Fibroblast of upper back skin (primary cell): ENCODE results near the gene RTL10.
"Not testable (repeated sequence)": the region's sequence is repeated elsewhere in the genome, so short reads cannot be mapped to it uniquely, and the experiment has no call there.

ENCODE experiments used
- DNase-seq: peaks from one replicate; pipeline ENCODE4 v3.0.0-alpha.2; 2013

RTL10 gene

DNA sequence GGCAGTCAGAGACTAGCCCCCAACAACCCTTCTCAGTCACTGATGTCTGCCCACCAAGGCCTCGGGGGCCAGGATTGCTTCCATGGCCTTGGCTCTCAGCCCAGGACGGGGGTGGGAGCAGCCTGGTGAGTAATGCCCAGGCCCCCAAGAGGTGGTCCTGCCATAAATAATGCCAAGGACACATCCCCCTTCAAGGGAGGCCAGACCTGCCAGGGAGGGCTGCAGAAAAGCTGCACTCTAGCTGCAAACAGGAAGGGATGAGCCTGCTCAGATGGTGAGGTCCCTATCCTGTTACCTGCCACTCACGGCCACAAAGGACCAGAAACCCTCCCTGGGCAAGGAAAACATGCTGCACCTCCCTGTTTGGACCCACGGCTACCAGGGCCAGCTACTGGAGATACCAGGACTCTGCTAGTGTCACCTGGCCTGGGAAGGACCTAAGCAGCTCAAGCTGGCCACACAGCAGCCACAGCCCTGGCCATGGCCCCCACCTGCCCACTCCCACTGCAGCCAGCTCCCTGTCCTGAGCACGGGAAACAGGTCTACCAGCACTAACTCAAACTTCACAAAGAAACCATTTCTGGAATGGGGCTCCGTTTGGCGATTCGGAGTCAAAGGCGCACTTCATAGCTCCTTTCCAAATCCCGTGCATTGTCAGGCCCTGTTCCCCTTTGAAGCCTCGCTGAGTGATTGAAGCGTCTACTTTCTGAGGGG, 12.1 kb downstream of the RTL10 start:
- no peak for DNase-seq

DNA sequence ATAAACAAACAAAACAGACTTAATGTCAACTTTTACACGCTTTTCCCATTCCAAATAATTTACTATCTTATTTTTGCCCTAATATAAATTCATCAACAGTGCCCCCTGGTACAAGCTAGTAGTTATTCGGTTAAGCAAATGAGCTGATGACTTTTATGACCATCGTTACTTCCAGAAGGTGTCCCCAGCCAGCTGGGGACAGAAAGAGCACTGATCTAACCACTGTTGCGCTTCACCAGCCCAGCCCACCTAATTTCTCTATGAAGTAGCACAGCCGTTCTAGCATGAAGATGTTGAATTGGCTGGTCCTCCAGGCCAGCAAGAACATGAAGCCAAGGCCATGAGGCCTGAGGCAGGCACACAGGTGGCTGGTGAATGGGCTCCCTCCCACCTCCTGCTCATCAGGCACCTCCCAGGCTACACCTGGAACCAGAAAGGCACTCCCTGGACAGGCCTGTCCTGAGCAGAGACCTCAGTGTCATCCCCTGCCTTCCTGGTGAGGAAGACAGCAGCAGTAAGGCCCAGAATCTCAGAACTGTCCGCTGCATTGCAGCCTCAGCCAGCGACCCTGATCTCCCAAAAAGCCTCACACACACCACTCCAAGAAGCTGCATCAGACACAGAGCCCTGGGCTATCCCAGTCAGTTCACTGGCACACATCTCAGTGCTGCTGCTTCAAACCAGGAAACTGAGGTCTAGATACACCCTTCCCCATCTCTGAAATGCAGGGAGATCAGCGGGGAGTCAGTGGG, 12.9 kb downstream of the RTL10 start:
- no peak for DNase-seq

DNA sequence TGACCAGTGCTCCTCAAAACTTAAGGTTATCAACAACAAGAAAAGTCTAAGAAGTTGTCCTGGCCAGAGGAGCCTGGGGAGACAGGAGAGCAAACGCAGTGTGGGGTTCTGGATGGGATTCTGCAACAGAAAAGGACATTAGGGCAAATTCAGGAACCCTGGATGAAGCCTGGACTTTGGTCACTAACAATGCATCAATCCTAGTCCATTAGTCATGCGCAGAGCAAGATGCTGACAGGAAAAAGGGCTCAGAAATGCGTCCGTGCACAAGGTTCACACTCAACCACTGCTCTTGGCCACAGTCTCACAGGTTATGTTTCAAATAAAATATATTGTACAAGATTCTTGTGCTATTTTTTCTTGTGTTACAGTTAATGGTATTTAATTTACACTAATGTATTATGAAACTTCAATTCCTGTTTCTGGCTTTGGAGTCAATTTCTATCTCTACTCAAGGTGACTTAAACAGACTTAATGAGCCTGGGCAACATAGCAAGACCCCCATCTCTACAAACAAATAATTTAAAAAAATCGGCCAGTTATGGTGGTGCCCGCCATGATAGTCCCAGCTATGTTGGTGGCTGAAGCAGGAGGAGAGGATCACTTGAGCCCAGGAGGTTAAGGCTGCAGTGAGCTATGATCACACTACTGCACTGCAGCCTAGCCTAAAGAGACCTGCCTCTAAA, 13.6 kb downstream of the RTL10 start:
- no peak for DNase-seq

DNA sequence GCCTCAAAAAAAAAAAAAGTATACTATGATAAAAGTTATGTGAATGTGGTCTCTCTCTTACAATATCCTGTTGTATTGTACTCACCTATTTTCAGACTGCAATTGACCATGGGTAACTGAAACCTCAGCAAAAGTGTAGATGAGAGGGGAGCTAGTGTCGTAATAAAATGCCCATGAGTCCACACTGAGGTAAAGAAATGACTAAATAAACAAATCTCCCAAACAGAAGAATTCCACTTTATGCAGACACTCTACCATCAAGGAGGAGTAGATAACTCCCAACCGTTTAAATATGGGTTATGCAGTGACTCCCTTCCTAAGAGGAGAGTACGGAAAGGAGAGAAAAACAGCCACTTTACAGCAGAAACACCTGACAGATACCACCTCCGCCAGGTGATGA, 14.6 kb downstream of the RTL10 start:
- no peak for DNase-seq

DNA sequence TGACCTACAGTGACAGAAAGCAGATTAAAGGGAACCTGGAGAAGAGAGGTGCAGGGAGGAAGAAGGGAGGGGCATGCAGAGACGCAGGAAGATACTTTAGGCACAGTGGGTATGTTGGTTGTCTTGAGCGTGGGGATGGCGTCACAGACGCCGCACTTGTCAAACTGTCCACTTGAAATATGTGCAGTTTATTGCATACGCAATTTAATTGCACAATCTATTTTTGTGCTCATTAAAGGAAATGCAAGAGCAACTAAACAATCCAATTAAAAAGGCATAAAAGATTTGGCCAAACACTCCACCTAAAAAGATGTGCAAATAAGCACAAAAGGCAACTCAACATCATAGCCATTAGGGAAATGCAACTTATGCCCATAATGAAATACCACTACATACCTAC, 16.8 kb downstream of the RTL10 start:
- no peak for DNase-seq

DNA sequence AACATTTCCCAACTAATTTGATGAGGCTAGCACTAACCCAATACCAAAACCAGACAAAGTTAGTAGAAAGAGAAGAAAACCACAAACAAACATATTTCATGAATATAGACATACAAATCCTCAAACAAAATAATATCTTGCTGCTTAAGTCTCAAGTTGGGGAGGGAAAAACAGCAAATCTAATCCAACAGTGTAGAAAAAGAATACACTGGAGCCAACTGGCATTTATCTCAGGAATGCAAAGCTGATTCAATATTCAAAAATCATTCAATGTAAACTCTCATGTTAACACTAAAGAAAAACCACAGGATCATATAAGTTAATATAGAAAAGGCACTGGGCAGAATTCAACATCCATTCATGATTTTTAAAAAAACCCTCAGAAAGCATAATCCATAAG, 18.2 kb downstream of the RTL10 start:
- peak; percentile 25 for DNase-seq

DNA sequence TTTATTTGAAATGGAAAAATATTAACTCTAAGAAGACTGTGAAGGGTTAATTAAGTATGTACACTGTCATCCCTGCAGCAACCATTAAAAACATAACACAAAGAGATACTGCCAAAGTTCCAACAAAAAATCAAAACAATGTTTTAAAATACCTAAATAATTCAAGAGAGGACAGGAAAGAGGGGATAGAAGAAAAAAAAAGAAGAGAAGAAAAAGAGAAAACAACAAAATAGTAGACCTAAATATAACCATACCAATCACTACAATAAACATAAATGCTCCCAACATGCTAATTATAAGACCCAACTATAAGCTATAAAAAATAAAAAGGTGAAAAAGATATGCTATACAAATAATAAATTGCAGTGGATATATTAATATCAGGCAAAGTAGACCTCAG, 20.1 kb downstream of the RTL10 start:
- DNase-seq = no peak

DNA sequence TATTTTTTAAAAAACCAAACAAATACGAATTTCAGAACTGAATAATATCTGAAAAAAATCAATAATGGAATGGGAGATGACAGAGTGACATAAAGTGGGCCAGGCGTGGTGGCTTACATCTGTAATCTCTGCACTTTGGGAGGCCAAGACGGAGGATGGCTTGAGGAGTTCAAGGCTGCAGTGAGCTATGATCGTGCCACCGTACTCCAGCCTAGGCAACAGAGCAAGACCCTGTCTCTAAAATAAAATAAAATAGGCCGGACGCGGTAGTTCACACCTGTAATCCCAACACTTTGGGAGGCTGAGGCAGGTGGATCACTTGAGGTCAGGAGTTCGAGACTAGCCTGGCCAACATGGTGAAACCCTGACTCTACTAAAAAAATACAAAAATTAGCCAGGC, 21.3 kb downstream of the RTL10 start:
- DNase-seq = not testable (repeated sequence)

DNA sequence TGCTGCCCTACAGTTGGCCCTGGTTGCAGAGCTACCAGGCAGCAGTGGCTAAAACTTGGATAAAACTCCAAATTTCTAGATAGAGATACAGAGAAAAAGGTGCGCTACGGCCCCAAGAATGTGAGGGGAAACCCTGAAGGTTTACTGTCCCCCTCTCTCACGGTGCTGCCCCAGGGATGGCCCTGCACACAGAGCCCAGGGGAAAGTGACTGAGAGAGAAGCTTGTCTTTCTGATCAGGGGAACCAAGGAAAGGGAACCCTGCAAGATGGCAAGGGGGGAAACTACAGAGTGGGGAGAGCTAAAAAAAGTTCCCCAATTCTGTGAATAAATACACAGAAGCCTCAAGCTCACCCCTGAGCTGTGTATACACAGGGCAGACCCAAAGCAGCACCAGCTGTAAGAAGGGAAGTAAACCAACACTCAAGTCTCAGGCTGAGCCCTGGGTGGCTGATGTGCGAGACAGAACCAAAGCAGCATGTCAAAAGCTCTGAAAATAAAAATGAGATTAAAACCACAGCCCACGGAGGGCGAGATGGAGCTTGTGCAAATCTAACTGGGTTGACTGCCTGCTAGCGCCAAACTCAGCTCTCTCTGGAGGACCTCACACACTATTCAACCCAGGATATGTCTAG, 22.1 kb downstream of the RTL10 start:
- DNase-seq = no peak

DNA sequence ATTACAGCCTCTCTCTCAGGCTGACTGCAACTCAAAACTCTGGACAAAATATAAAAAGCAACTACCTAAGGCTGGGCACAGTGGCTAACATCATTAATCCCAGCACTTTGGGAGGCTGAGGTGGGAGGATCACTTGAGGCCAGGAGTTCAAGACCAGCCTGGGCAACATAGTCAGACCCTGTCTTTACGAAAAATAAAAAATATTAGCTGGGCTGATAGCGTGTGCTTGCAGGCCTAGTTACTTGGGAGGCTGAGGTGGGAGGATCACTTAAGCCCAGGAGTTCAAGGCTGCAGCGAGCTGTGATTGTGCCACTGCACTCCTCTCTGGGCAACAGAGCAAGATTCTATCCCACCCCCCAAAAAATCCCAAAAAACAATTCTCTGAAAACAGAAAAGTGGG, 22.7 kb downstream of the RTL10 start:
- DNase-seq = not testable (repeated sequence)

DNA sequence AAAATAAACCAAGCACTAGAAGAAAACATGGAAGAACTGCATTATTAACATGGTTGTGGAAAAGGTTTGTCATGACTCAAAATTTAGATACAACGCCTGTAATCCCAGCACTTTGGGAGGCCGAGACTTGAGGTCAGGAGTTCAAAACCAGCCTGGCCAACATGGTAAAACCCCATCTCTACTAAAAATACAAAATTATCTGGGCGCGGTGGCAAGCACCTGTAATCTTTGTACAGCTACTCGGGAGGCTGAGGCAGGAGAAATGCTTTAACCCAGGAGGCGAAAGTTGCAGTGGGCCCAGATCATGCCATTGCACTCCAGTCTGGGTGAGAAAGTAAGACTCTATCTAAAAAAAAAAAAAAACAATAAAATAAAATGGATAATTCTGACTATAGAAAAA, 23.7 kb downstream of the RTL10 start:
- no peak for DNase-seq

DNA sequence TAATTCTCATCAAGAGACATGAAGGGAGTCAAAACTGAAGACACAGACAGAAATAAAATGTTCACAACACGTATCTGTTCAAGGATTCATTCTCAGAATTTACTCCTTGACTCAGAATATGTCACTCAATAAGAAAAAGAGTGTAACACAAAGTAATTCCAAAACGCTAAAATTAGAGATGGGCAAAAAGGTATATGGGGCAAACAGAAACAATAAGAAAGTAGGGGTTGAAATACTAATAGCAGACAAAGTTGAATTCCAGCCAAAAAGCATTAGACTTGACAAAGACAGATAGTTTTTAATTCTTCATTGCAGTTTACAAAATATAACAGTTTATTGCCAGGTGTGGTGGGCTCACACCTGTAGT, 26.7 kb downstream of the RTL10 start:
- no peak for DNase-seq

DNA sequence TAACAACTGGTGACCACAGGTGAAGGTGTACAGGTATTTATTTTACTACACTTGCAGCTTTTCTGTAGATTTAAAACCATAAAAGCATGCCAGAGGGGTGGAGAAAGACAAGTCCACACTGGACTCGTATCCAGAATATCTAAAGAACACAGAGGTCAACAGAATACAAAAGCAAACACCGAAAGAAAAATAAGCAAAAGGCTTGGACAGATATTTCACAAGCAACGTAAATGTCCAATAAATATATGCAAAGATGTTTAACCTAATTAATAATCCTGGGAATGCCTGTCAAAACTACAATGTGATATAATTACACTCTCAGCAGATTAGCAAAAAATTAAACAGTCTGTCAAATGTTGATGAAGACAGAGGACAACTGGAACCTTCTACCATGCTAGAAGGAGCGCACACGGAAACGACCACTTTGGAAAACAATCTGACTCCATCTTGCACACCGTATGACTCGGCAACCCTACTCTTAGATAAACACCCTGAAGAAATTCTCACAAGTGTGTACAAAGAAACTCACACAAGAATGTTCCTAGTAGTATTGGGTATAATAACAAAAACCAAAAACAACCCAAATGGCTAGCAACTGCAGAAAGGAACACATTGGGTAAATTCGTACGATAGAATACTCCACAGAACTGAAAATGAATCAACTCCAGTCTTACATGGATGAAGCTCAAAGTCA, 27.2 kb downstream of the RTL10 start:
- no peak for DNase-seq

DNA sequence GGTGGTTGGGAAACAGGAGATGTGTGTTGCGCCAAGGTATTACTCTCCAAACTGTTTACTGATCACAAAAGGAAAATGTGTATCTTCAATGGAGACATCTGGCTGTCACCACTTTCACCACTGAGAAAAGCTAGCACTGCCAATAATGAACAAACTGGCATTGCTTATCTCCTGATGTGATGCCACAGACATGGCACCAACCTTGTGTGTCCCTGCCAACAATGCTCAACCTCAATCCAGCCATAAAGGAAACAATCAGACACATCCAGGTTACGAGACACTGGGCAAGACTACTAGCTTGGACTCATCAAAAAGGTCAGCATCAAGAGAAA, 28.1 kb downstream of the RTL10 start:
- no peak for DNase-seq

DNA sequence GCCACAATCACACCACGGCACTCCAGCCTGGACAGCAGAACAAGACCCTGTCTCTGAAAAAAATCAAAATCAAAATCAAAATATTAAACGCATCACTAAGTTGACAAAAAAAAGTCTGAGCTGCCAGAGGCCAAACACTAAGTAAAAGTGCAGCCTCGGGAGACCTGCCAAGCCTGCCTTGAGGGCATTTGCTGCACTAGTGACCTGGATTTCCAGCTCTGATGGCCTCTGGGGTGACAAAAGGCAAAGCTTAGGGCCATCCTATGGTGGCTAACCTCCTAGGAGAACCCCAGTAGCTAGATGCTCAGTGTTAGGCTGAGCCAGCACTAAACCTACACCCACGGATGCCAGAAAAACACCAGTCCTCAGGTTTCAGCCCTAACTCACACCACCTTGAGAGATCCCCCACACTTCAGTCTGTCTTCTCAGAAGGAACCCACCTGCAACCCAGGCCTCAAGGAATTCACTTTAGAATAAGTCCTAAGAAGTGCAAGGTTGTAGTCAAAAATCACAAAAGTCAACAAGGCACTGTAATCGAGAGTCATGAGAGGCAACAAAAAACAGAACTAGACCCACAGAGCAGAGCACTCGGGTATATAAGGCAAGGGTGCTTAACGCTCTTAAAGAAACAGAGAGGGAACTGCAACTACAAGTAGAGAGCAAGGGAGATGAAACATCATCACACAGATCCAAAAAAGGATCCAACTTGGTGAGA, 28.6 kb downstream of the RTL10 start:
- DNase-seq = no peak

DNA sequence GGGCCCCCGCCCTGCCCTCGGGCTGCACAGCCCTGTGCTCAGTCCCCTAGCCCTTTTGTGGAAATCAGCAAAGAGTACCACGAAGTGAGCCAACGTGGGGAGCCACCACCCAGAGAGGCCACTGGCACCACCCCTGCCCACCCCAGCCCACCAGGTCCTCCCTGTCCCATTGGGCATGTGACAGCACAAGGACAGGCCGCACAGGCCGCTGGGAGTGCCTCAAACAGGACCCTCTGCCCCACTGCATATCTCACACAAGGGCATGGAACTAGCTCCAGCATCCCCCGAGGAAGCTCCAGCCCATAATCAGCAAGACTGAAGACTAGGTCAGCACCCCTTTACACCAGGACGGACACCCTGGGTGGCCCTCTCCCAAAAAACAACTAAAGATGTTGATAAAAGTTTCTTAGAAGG, 29.7 kb downstream of the RTL10 start:
- no peak for DNase-seq

DNA sequence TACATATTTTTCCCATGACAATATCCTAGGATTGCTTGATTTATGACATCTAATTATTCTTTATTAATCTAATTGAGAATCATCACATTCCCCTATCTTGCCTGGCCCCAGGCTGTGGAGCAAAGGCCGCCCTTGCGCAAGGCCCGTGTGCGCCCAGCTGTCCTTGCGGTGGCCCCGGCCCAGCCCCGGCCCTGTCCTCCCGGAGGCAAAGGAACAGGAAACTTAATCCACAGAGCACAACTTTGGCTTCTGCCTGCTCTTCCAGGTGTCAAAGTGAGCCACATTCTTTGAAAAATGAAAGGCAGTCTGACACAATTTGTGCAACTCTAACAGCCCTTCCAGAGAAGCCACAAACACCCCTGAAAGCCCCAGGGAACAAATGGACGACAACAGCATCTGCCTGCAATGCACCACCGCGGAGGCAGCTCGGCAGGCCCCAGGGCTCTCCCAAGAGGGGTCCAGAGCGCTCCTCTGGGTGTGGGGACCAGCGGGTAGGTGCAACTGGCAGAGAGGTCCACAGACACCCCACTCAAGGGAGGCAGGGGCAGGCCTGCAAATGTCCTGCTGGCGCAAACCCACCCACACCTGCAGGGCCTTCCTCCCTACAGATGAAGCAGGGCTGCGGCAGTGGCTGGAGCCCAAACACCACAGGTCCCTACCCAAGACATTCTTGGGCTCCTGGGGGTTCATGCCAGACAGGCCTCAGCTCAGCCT, 30.3 kb downstream of the RTL10 start:
- DNase-seq = no peak

DNA sequence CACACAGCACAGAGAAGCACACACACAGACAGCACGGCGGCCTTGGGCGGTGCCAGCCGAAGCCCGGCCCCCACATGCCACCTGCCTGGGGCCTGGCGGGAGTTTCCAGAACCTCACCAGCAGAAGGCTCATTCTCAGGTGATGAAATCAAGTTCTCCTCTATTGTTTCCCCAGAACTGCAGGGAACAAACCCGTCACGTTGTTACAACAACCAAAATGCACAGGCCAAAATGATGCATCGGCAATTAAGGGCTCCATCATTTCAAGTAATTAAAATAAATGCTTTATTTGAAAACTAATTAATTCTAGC, 30.8 kb downstream of the RTL10 start:
- DNase-seq = no peak

DNA sequence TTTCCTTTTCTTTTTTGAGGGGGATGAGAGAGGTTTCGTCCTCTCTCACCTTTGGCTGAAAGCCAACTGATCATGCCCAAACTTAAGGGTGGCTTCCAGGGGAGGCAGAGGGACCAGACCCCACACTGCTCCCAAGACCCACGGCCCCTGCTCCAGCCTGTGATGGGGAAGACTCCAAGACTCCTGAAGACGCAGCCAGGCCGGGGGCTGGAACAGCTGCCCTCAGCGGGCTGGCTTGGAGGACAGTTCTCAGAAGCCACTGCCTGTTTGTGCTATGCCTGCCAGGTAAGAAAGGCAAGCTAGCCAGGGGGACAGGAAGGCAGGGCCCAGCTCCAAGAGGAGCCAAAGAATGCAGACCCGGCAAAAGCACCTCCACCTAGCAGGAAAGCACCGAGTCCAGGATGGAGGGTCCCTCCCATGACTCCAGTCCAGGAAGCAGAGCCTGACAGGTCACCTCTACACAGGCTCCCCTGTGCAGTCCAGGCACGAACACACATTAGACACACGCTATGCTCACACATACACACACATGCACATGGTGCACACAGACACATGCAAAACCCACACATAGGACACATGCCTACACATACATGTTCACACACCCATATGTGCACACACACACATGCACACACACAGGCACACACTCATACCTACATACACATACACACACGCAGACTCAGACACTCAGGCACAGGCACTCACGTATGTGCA, 31.3 kb downstream of the RTL10 start:
- no peak for DNase-seq

DNA sequence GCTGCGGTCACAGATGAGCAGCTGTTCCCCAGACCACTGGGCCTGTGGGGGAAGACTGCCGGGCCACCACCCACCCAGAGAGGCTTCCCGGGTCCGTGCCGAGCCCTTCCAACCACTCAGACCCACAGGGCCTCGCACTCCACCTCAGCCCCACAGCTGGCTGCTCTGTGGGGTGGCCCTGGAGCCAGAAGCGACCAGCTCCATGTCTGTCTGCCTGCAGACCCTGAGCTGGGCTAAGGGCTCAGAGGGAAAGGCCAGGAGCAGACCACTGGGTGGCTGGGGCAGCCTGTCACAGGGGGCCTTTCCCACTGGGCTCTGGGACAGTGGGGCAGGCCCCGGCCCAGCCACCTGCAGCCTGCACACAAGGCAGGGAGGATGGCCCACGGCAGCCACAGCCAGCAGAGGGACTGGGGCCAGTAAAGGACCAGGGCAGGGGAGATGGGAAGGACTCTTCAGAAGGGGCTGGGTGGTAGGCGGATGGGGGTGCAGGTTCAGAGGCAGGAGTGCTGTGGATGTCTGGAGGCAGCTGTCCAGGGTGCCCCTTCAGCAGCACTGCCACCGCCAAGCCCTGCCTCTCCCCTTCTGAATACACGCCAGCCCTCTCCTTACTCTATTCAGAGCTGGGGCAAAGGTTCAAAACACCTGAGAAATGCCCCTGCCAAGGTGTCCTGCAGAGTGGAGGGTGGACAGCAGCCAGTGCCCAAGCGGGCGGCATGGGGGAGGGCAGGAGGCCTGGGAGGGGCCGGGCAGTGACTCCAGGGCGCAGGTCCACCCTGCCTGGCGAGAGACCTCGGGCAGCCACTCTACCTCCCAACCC, 32.2 kb downstream of the RTL10 start:
- DNase-seq = no peak
